H9 (cell line): ENCODE measurements around the gene NDUFS6. TPM values are rescaled to one million over a fixed set of nuclear protein-coding genes. Genes with fewer than 3 reads are reported as not detected.
A peak's percentile ranks its signal among the peaks of the same experiment; 100 is the strongest.

Experiments used
- DNase-seq: peaks from one replicate; pipeline ENCODE4 v3.0.0-alpha.2; 2017
- H2AFZ ChIP-seq: one replicate; pipeline ENCODE4 v1.6.1; 2013; ENCODE audit warnings: mild to moderate bottlenecking, low read length, control low read depth, moderate library complexity
- H2AK5ac ChIP-seq: 2 replicates; pipeline ENCODE4 v1.6.1; 2013; ENCODE audit warnings: low read length, control low read depth, mixed read lengths; ENCODE audit not compliant: insufficient read length
- H2BK120ac ChIP-seq: one replicate; pipeline ENCODE4 v1.6.1; 2013; ENCODE audit warnings: low read depth, mild to moderate bottlenecking, low read length, control low read depth, inconsistent platforms; ENCODE audit not compliant: poor library complexity, severe bottlenecking
- H2BK12ac ChIP-seq: 2 replicates; pipeline ENCODE4 v1.6.1; 2013; ENCODE audit warnings: low read length, control low read depth, mixed read lengths, low read depth; ENCODE audit not compliant: insufficient read length
- H2BK15ac ChIP-seq: 2 replicates; pipeline ENCODE4 v1.6.1; 2013; ENCODE audit warnings: low read depth, low read length, control low read depth
- H2BK20ac ChIP-seq: one replicate; pipeline ENCODE4 v1.6.1; 2013; ENCODE audit warnings: low read depth, mild to moderate bottlenecking, low read length, control low read depth, inconsistent platforms; ENCODE audit not compliant: poor library complexity, severe bottlenecking
- H2BK5ac ChIP-seq: 2 replicates; pipeline ENCODE4 v1.6.1; 2013; ENCODE audit warnings: low read length, control low read depth, mixed read lengths; ENCODE audit not compliant: insufficient read length
- H3K14ac ChIP-seq: 2 replicates; pipeline ENCODE4 v1.6.1; 2013; ENCODE audit warnings: low read length, control low read depth; ENCODE audit not compliant: insufficient read depth
- H3K18ac ChIP-seq: 2 replicates; pipeline ENCODE4 v1.6.1; 2013; ENCODE audit warnings: low read depth, mild to moderate bottlenecking, mixed read lengths, low read length, control low read depth; ENCODE audit not compliant: insufficient read length
- H3K23ac ChIP-seq: 2 replicates; pipeline ENCODE4 v1.6.1; 2013; ENCODE audit warnings: low read length, control low read depth, mixed read lengths, low read depth; ENCODE audit not compliant: insufficient read length
- H3K23me2 ChIP-seq: 2 replicates; pipeline ENCODE4 v1.6.1; 2013; ENCODE audit warnings: low read depth, mild to moderate bottlenecking, mixed read lengths, low read length, control low read depth; ENCODE audit not compliant: insufficient read length, poor library complexity, severe bottlenecking
- H3K27ac ChIP-seq: 2 replicates; pipeline ENCODE4 v1.5.1; 2013; ENCODE audit warnings: low read length, control low read depth, mixed read lengths, low read depth; ENCODE audit not compliant: insufficient read length
- H3K27me3 ChIP-seq: 2 replicates; pipeline ENCODE4 v1.6.1; 2013; ENCODE audit warnings: low read length, control low read depth, inconsistent platforms; ENCODE audit not compliant: insufficient read depth
- H3K4ac ChIP-seq: 2 replicates; pipeline ENCODE4 v1.6.1; 2013; ENCODE audit warnings: low read depth, mild to moderate bottlenecking, control low read depth, inconsistent platforms, low read length, moderate library complexity
- H3K4me1 ChIP-seq: 2 replicates; pipeline ENCODE4 v1.6.1; 2013; ENCODE audit warnings: low read length, control low read depth, inconsistent platforms; ENCODE audit not compliant: insufficient read depth
- H3K4me2 ChIP-seq: 2 replicates; pipeline ENCODE4 v1.6.1; 2013; ENCODE audit warnings: low read length, control low read depth, mixed read lengths; ENCODE audit not compliant: insufficient read length, insufficient read depth
- H3K56ac ChIP-seq: 2 replicates; pipeline ENCODE4 v1.6.1; 2013; ENCODE audit warnings: low read depth, mild to moderate bottlenecking, mixed read lengths, low read length, control low read depth; ENCODE audit not compliant: insufficient read length
- H3K79me1 ChIP-seq: 2 replicates; pipeline ENCODE4 v1.6.1; 2013; ENCODE audit warnings: low read depth, mild to moderate bottlenecking, moderate library complexity, low read length, control low read depth, inconsistent platforms; ENCODE audit not compliant: insufficient read depth, poor library complexity, severe bottlenecking
- H3K79me2 ChIP-seq: 2 replicates; pipeline ENCODE4 v1.6.1; 2013; ENCODE audit warnings: low read length, control low read depth, inconsistent platforms; ENCODE audit not compliant: insufficient read depth
- H3K9ac ChIP-seq: 2 replicates; pipeline ENCODE4 v1.6.1; 2013; ENCODE audit warnings: low read length, control low read depth, mixed read lengths; ENCODE audit not compliant: insufficient read length; ENCODE audit errors: extremely low read depth
- H3K9me3 ChIP-seq: one replicate; pipeline ENCODE4 v1.6.1; 2013; ENCODE audit warnings: low read depth, low read length, inconsistent platforms; ENCODE audit not compliant: control insufficient read depth
- H3T11ph ChIP-seq: one replicate; pipeline ENCODE4 v1.6.1; 2013; ENCODE audit warnings: mild to moderate bottlenecking, low read length, control low read depth, inconsistent platforms
- H4K20me1 ChIP-seq: one replicate; pipeline ENCODE4 v1.6.1; 2013; ENCODE audit not compliant: control insufficient read depth, insufficient read length, insufficient read depth
- H4K5ac ChIP-seq: 2 replicates; pipeline ENCODE4 v1.6.1; 2013; ENCODE audit warnings: low read depth, mild to moderate bottlenecking, mixed read lengths, low read length, control low read depth; ENCODE audit not compliant: insufficient read length
- H4K8ac ChIP-seq: replicated peaks from 2 replicates; pipeline ENCODE4 v1.6.1; 2013; ENCODE audit warnings: low read length, control low read depth, mixed read lengths, low read depth; ENCODE audit not compliant: insufficient read length
- H4K91ac ChIP-seq: 2 replicates; pipeline ENCODE4 v1.6.1; 2013; ENCODE audit warnings: low read depth, mild to moderate bottlenecking, moderate library complexity, mixed read lengths, low read length, control low read depth; ENCODE audit not compliant: insufficient read length
- H3K27ac Mint-ChIP-seq, 3 experiments: 2 replicates in 2 of 3; 3 replicates in 1 of 3; pipeline ENCODE4 v1.8.0; 2020 to 2021; ENCODE audit warnings: mixed read lengths in 3 of 3, mild to moderate bottlenecking in 1 of 3, moderate library complexity in 1 of 3
- H3K27me3 Mint-ChIP-seq: 2 replicates; pipeline ENCODE4 v1.8.0; 2021; ENCODE audit warnings: low read depth, mild to moderate bottlenecking, moderate library complexity, mixed read lengths
- H3K36me3 Mint-ChIP-seq, 3 experiments: 2 replicates in 2 of 3; 3 replicates in 1 of 3; pipeline ENCODE4 v1.8.0; 2020 to 2021; ENCODE audit warnings: low read depth in 3 of 3, mixed read lengths in 3 of 3; ENCODE audit not compliant: insufficient read depth in 1 of 3
- H3K4me1 Mint-ChIP-seq, 2 experiments: 2 replicates each; pipeline ENCODE4 v1.8.0; 2020; ENCODE audit warnings: mixed read lengths in 2 of 2
- H3K4me3 Mint-ChIP-seq, 2 experiments: 2 replicates in 1 of 2; 3 replicates in 1 of 2; pipeline ENCODE4 v1.8.0; 2020 to 2021; ENCODE audit warnings: mild to moderate bottlenecking in 2 of 2, mixed read lengths in 2 of 2, moderate library complexity in 1 of 2
- H3K9me3 Mint-ChIP-seq, 2 experiments: 2 replicates in 1 of 2; 3 replicates in 1 of 2; pipeline ENCODE4 v1.8.0; 2020; ENCODE audit warnings: mild to moderate bottlenecking in 2 of 2, mixed read lengths in 2 of 2, moderate library complexity in 1 of 2
- CTCF ChIP-seq: fragments of 200-600 bp; sonication (generic); conservative IDR thresholded peaks from 3 replicates; pipeline ENCODE4 v1.8.0; 2021; ENCODE audit warnings: antibody characterized with exemption, mild to moderate bottlenecking
- WGBS: extraction: QIAGEN DNeasy Blood & Tissue Kit; methylation state at CpG from one replicate; pipeline ENCODE4 v1.1.7; 2013; ENCODE audit warnings: missing lambda C conversion rate, low lambda C conversion rate, mixed read lengths; ENCODE audit not compliant: insufficient read length; ENCODE audit errors: extremely low coverage; 5-methylcytosine and 5-hydroxymethylcytosine counted together
- total RNA-seq: library from RNA; stranded (reverse); gene quantifications from 2 replicates; pipeline ENCODE4 v1.2.1, GENCODE V29; 2021

Gene NDUFS6
- total RNA-seq, 1 experiment from 2014 or later: 62.5 TPM

- no peak overlapping the region for H3K4ac ChIP-seq
- H3K23ac ChIP-seq: no peak overlapping the region
- H3K9ac ChIP-seq: no peak overlapping the region
- no peak overlapping the region for H3K56ac ChIP-seq
- no peak overlapping the region for H4K5ac ChIP-seq
- no peak overlapping the region for H2BK12ac ChIP-seq
- no peak overlapping the region for H3K18ac ChIP-seq
- no peak overlapping the region for H2BK120ac ChIP-seq
- H4K20me1 ChIP-seq: no peaks in the 10 kb centered on the region
- no peaks in the 10 kb centered on the region for H3K9me3 ChIP-seq
- no peak overlapping the region for H2BK5ac ChIP-seq
- no peak overlapping the region for H2BK15ac ChIP-seq
- no peaks in the 10 kb centered on the region; the same call in 1 of the 2 replicates for H3K4me1 ChIP-seq
- WGBS: no CpG with 5 or more reads among the region's 4 CpGs
- H3K79me2 ChIP-seq: no peaks in the 10 kb centered on the region
- Mint-ChIP-seq H3K4me1 (peaks cover 19 to 28% of the 10 kb centered on the region in 2 experiments), H3K36me3 (peaks cover 7 to 11% (median 10%) of the 10 kb centered on the region in 3 experiments), H3K9me3 (peaks cover 11 to 13% of the 10 kb centered on the region in 2 experiments), H3K27ac (no peak overlapping the region), H3K4me3 (no peak overlapping the region), H3K27me3 (peaks cover 17% of the 10 kb centered on the region)
- H3K27ac ChIP-seq: no peak overlapping the region
- no peak overlapping the region for H4K91ac ChIP-seq
- no peak overlapping the region for H2BK20ac ChIP-seq
- DNase-seq: peak; percentile 8
- H3K4me2 ChIP-seq: no peak overlapping the region
- no peak for TF ChIP-seq CTCF
- no peak overlapping the region for H3K14ac ChIP-seq
- H3T11ph ChIP-seq: no peak overlapping the region
- H4K8ac ChIP-seq: no peak overlapping the region
- H3K79me1 ChIP-seq: no peaks in the 10 kb centered on the region
- H2AK5ac ChIP-seq: no peak overlapping the region
- no peaks in the 10 kb centered on the region for H3K23me2 ChIP-seq
- no peaks in the 10 kb centered on the region for H3K27me3 ChIP-seq
- no peak overlapping the region for H2AFZ ChIP-seq
These were observed 41.0 kb upstream of the NDUFS6 start for GRCh38 chr5:1760231-1760630.
